HL-60 (cell line): Measurements from ENCODE around the gene CEP68.

Source experiments
- GABPA ChIP-seq: IDR thresholded peaks from 2 replicates; pipeline ENCODE4 v1.6.1; 2012; ENCODE audit warnings: low read depth
- POLR2AphosphoS5 ChIP-seq: IDR thresholded peaks from 2 replicates; pipeline ENCODE4 v1.6.1; 2012; ENCODE audit warnings: low read depth
- REST ChIP-seq: IDR thresholded peaks from 2 replicates; pipeline ENCODE4 v1.6.1; 2012; ENCODE audit warnings: low read depth; ENCODE audit not compliant: insufficient replicate concordance
- SPI1 ChIP-seq: IDR thresholded peaks from 2 replicates; pipeline ENCODE4 v1.6.1; 2012; ENCODE audit warnings: low read depth, mild to moderate bottlenecking, borderline replicate concordance
- TF ChIP-seq, protein P1 (sequence below): IDR thresholded peaks from one replicate; pipeline ENCODE4 v1.5.1; 2011; ENCODE audit warnings: low read length, control low read depth, inconsistent platforms; ENCODE audit not compliant: insufficient read depth

DNA sequence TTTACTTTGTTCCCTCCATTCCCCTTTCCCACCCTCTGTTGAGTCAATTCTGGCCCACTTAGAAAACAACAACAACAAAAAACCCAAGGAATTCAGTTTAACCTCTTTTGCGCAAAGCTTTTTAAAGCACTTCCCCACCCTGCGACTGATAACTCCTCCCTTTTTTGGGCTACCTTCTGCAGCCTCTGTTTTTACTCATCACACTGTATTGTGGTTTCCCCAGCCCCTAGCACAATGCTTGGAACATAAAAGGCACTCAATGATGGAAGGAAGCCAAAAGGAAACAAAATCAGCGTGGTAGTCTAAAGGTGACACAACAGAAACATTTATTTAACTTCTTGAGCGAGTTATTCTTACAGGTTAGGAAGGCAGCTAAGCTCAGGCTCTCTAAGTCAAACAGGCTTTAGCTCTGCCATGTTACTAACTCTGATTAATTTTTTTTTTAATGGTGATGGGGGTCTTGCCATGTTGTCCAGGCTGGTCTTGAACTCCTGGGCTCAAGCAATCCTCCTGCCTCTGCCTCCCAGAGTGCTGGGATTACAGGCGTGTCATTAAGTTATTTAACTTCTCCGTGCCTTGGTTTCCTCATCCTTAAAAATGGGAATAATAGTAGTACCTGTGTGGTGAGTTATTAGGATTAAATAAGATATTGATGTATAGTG is 1.3 kb downstream of the CEP68 start:
- TF ChIP-seq, protein P1, sequence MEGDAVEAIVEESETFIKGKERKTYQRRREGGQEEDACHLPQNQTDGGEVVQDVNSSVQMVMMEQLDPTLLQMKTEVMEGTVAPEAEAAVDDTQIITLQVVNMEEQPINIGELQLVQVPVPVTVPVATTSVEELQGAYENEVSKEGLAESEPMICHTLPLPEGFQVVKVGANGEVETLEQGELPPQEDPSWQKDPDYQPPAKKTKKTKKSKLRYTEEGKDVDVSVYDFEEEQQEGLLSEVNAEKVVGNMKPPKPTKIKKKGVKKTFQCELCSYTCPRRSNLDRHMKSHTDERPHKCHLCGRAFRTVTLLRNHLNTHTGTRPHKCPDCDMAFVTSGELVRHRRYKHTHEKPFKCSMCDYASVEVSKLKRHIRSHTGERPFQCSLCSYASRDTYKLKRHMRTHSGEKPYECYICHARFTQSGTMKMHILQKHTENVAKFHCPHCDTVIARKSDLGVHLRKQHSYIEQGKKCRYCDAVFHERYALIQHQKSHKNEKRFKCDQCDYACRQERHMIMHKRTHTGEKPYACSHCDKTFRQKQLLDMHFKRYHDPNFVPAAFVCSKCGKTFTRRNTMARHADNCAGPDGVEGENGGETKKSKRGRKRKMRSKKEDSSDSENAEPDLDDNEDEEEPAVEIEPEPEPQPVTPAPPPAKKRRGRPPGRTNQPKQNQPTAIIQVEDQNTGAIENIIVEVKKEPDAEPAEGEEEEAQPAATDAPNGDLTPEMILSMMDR: no peak
- TF ChIP-seq POLR2AphosphoS5 (no peak), GABPA (no peak), REST (no peak), SPI1 (peak; percentile 83)
